ENCODE measurements around the gene HMGCLL1. TPM values are rescaled to one million over a fixed set of nuclear protein-coding genes. Genes with fewer than 3 reads are reported as not detected.

Gene HMGCLL1
- total and polyA plus RNA-seq, 2 donors (not counting 1 experiment from before 2014, with no cell fraction given): not detected

GRCh38 chr6:55474382-55474781, 104.6 kb downstream of the HMGCLL1 start:
- ATAC-seq (ENCODE audit: low read depth) (no peak), DNase-seq (no peak)
- 75% methylated on average over 2 of the region's 3 CpGs for WGBS (ENCODE audit: insufficient coverage)
- Mint-ChIP-seq H3K4me1 (no peaks in the 10 kb centered on the region), H3K27ac (no peak overlapping the region), H3K27me3 (no peaks in the 10 kb centered on the region), H3K4me3 (no peak overlapping the region), H3K9me3 (ENCODE audit: insufficient read depth) (peaks cover 3% of the 10 kb centered on the region)
- Histone ChIP-seq H3K36me3 (replicated peaks in 1 of 2; ENCODE audit: control extremely low read depth in 1 of 2, control insufficient read depth in 1 of 2, extremely low read depth in 1 of 2, insufficient read depth in 2 of 2, low read length in 1 of 2) (no peaks in the 10 kb centered on the region), H3K4me1 (ENCODE audit: control insufficient read depth in 2 of 2, insufficient read depth in 2 of 2, low read length in 2 of 2) (no peaks in the 10 kb centered on the region), H2AFZ (ENCODE audit: insufficient read depth, low read depth, low read length, poor library complexity, severe bottlenecking) (no peak overlapping the region), H3K9ac (ENCODE audit: low read length) (no peak overlapping the region), H3K27ac (ENCODE audit: low read length in 2 of 2) (no peak overlapping the region), H3K79me2 (ENCODE audit: control insufficient read depth, insufficient read depth, low read length) (no peaks in the 10 kb centered on the region), H3K27me3 (replicated peaks in 1 of 4; ENCODE audit: control extremely low read depth in 1 of 4, control insufficient read depth in 3 of 4, insufficient read depth in 4 of 4, low read length in 3 of 4) (no peaks in the 10 kb centered on the region), H3K4me3 (ENCODE audit: control extremely low read depth in 1 of 5, extremely low read depth in 1 of 5, insufficient read depth in 1 of 5, low read depth in 2 of 5, low read length in 4 of 5) (no peak overlapping the region), H3K9me3 (ENCODE audit: control extremely low read depth in 1 of 3, control insufficient read depth in 2 of 3, insufficient read depth in 1 of 3, low read length in 2 of 3) (no peaks in the 10 kb centered on the region), H4K20me1 (ENCODE audit: control insufficient read depth, insufficient read depth, low read length, poor library complexity, severe bottlenecking) (no peaks in the 10 kb centered on the region), H3K4me2 (replicated peaks; ENCODE audit: low read depth, low read length, poor library complexity, severe bottlenecking) (no peak overlapping the region)
- intact Hi-C loops (cut with micrococcal nuclease): no loop called here
- ChIA-PET CTCF (no interaction called here), POLR2A (no interaction called here)
- TF ChIP-seq, protein P1, sequence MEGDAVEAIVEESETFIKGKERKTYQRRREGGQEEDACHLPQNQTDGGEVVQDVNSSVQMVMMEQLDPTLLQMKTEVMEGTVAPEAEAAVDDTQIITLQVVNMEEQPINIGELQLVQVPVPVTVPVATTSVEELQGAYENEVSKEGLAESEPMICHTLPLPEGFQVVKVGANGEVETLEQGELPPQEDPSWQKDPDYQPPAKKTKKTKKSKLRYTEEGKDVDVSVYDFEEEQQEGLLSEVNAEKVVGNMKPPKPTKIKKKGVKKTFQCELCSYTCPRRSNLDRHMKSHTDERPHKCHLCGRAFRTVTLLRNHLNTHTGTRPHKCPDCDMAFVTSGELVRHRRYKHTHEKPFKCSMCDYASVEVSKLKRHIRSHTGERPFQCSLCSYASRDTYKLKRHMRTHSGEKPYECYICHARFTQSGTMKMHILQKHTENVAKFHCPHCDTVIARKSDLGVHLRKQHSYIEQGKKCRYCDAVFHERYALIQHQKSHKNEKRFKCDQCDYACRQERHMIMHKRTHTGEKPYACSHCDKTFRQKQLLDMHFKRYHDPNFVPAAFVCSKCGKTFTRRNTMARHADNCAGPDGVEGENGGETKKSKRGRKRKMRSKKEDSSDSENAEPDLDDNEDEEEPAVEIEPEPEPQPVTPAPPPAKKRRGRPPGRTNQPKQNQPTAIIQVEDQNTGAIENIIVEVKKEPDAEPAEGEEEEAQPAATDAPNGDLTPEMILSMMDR (IDR thresholded peaks at IDR 0.05): no peak
- TF ChIP-seq EZH2 (IDR thresholded peaks at IDR 0.05; ENCODE audit: borderline replicate concordance, insufficient read depth, low read depth, low read length, poor library complexity, severe bottlenecking): no peak

DNA sequence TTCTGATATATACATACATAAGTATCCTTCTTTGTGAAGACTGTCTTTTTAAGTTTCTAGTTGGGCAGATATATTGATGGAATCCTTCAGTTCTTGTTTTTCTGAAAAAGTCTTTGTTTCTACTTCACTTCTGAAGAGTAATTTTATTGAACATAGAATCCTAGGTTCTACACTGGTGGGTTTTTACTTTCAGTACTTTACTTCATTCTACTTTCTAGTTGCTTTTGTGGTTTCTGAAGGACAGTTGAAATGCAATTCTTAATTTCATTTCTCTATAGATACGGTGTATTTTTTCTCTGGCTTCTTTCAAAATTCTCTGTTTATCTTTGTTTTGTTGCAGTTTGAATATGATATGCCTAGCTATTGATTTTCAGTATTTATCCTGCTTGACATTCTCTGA, 105.3 kb downstream of the HMGCLL1 start:
- Mint-ChIP-seq H3K9me3 (ENCODE audit: insufficient read depth) (peaks cover 4% of the 10 kb centered on the region), H3K4me3 (no peak overlapping the region), H3K27ac (no peak overlapping the region), H3K27me3 (no peaks in the 10 kb centered on the region), H3K4me1 (no peaks in the 10 kb centered on the region)
- no peak overlapping the region for H3K4me3 ChIP-seq (ENCODE audit: control extremely low read depth in 1 of 5, extremely low read depth in 1 of 5, insufficient read depth in 1 of 5, low read depth in 2 of 5, low read length in 4 of 5)
- no peak overlapping the region for H3K9ac ChIP-seq (ENCODE audit: low read length)
- no peaks in the 10 kb centered on the region for H3K9me3 ChIP-seq (ENCODE audit: control extremely low read depth in 1 of 3, control insufficient read depth in 2 of 3, insufficient read depth in 1 of 3, low read length in 2 of 3)
- H3K4me1 ChIP-seq (ENCODE audit: control insufficient read depth in 2 of 2, insufficient read depth in 2 of 2, low read length in 2 of 2): no peaks in the 10 kb centered on the region
- no peaks in the 10 kb centered on the region for H3K27me3 ChIP-seq (replicated peaks in 1 of 4; ENCODE audit: control extremely low read depth in 1 of 4, control insufficient read depth in 3 of 4, insufficient read depth in 4 of 4, low read length in 3 of 4)
- CTCF ChIA-PET: no interaction called here
- no peak for ATAC-seq (ENCODE audit: low read depth)
- no peaks in the 10 kb centered on the region for H4K20me1 ChIP-seq (ENCODE audit: control insufficient read depth, insufficient read depth, low read length, poor library complexity, severe bottlenecking)
- TF ChIP-seq, protein P1 (IDR thresholded peaks at IDR 0.05): no peak
- no peak for TF ChIP-seq EZH2 (IDR thresholded peaks at IDR 0.05; ENCODE audit: borderline replicate concordance, insufficient read depth, low read depth, low read length, poor library complexity, severe bottlenecking)
- H3K4me2 ChIP-seq (replicated peaks; ENCODE audit: low read depth, low read length, poor library complexity, severe bottlenecking): no peak overlapping the region
- POLR2A ChIA-PET: no interaction called here
- no peaks in the 10 kb centered on the region for H3K36me3 ChIP-seq (replicated peaks in 1 of 2; ENCODE audit: control extremely low read depth in 1 of 2, control insufficient read depth in 1 of 2, extremely low read depth in 1 of 2, insufficient read depth in 2 of 2, low read length in 1 of 2)
- intact Hi-C loops (cut with micrococcal nuclease): no loop called here
- no CpG with 5 or more reads among the region's 1 CpG for WGBS (ENCODE audit: insufficient coverage)
- H3K79me2 ChIP-seq (ENCODE audit: control insufficient read depth, insufficient read depth, low read length): no peaks in the 10 kb centered on the region
- no peak overlapping the region for H3K27ac ChIP-seq (ENCODE audit: low read length in 2 of 2)
- H2AFZ ChIP-seq (ENCODE audit: insufficient read depth, low read depth, low read length, poor library complexity, severe bottlenecking): no peak overlapping the region
- no peak for DNase-seq
